Inflammatory macrophage treated with lipopolysaccharide for 4 hours (primary cell): ENCODE data around the gene NT5DC3.
A peak's percentile ranks its signal among the peaks of the same experiment; 100 is the strongest.
"Not testable (repeated sequence)": the region's sequence is repeated elsewhere in the genome, so short reads cannot be mapped to it uniquely, and the experiment has no call there.

ENCODE experiments used
- DNase-seq: peaks from one replicate; pipeline ENCODE4 v3.0.0-alpha.2; 2020

The NT5DC3 gene

GRCh38 chr12:103855036-103855712 lies 14.1 kb upstream of the NT5DC3 start:
- no peak for DNase-seq

- DNase-seq: no peak
Measured at GRCh38 chr12:103854372-103854973, 13.4 kb upstream of the NT5DC3 start.

GRCh38 chr12:103852498-103852997 lies 11.5 kb upstream of the NT5DC3 start:
- DNase-seq: no peak

- no peak for DNase-seq
Measured at GRCh38 chr12:103851127-103851526, 10.1 kb upstream of the NT5DC3 start.

- DNase-seq: no peak
Measured at GRCh38 chr12:103850429-103850828, 9.4 kb upstream of the NT5DC3 start.

GRCh38 chr12:103848917-103849491 lies 8.0 kb upstream of the NT5DC3 start:
- no peak for DNase-seq

- DNase-seq: no peak
Measured at GRCh38 chr12:103848143-103848542, 7.1 kb upstream of the NT5DC3 start.

GRCh38 chr12:103846415-103846814 lies 5.4 kb upstream of the NT5DC3 start:
- no peak for DNase-seq

- no peak for DNase-seq
Measured at GRCh38 chr12:103844305-103844704, 3.3 kb upstream of the NT5DC3 start.

- DNase-seq: peak; percentile 26
Measured at GRCh38 chr12:103841690-103842584, 903 bp upstream of the NT5DC3 start.

GRCh38 chr12:103840462-103840875 lies 565 bp downstream of the NT5DC3 start:
- DNase-seq: no peak

- DNase-seq: no peak
Measured at GRCh38 chr12:103839609-103840461, 1.2 kb downstream of the NT5DC3 start.

- DNase-seq: no peak
Measured at GRCh38 chr12:103839103-103839502, 1.9 kb downstream of the NT5DC3 start.

- no peak for DNase-seq
Measured at GRCh38 chr12:103838254-103838914, 2.6 kb downstream of the NT5DC3 start.

GRCh38 chr12:103836345-103836744 lies 4.7 kb downstream of the NT5DC3 start:
- DNase-seq: no peak

GRCh38 chr12:103835747-103836335 lies 5.2 kb downstream of the NT5DC3 start:
- DNase-seq: not testable (repeated sequence)

GRCh38 chr12:103834942-103835341 lies 6.1 kb downstream of the NT5DC3 start:
- no peak for DNase-seq

GRCh38 chr12:103833891-103834290 lies 7.1 kb downstream of the NT5DC3 start:
- no peak for DNase-seq

GRCh38 chr12:103833095-103833775 lies 7.8 kb downstream of the NT5DC3 start:
- DNase-seq: peak; percentile 30
